Skeletal muscle tissue (tissue), 4 donors: ENCODE measurements around the gene PAQR4. TPM values are rescaled to one million over a fixed set of nuclear protein-coding genes. Genes with fewer than 3 reads are reported as not detected.
A peak's percentile ranks its signal among the peaks of the same experiment; 100 is the strongest.

ENCODE experiments used
- H3K27ac ChIP-seq: one replicate; pipeline ENCODE4 v1.7.0; 2013; ENCODE audit warnings: mild to moderate bottlenecking, low read depth, low read length, inconsistent platforms
- H3K27me3 ChIP-seq, 3 donors: one replicate each; pipeline ENCODE4 v1.7.0; 2013; ENCODE audit warnings: low read length in 3 of 3; ENCODE audit not compliant: control insufficient read depth in 3 of 3, insufficient read depth in 3 of 3
- H3K36me3 ChIP-seq, 3 donors: one replicate each; pipeline ENCODE4 v1.7.0; 2013; ENCODE audit warnings: low read length in 3 of 3; ENCODE audit not compliant: control insufficient read depth in 3 of 3, insufficient read depth in 3 of 3
- H3K4me1 ChIP-seq, 3 donors: one replicate each; pipeline ENCODE4 v1.7.0; 2013; ENCODE audit warnings: low read length in 3 of 3, mild to moderate bottlenecking in 3 of 3; ENCODE audit not compliant: control insufficient read depth in 3 of 3, insufficient read depth in 3 of 3
- H3K4me3 ChIP-seq, 3 donors: one replicate each; pipeline ENCODE4 v1.7.0; 2013; ENCODE audit warnings: low read length in 3 of 3
- H3K9ac ChIP-seq, 3 donors: one replicate each; pipeline ENCODE4 v1.7.0; 2013; ENCODE audit warnings: low read length in 3 of 3, mild to moderate bottlenecking in 3 of 3, moderate library complexity in 2 of 3, low read depth in 1 of 3
- H3K9me3 ChIP-seq, 3 donors: one replicate each; pipeline ENCODE4 v1.7.0; 2013; ENCODE audit warnings: low read length in 3 of 3; ENCODE audit not compliant: control insufficient read depth in 3 of 3
- total RNA-seq: library from RNA; depleted of rRNA; stranded (reverse); fragments of >200 nt; gene quantifications from one replicate; pipeline ENCODE4 v1.2.3, GENCODE V29; 2014
- donor health status: Osteomylitis.

The PAQR4 gene
- total RNA-seq, 1 donor from 2014 or later, result 2.1 TPM

DNA sequence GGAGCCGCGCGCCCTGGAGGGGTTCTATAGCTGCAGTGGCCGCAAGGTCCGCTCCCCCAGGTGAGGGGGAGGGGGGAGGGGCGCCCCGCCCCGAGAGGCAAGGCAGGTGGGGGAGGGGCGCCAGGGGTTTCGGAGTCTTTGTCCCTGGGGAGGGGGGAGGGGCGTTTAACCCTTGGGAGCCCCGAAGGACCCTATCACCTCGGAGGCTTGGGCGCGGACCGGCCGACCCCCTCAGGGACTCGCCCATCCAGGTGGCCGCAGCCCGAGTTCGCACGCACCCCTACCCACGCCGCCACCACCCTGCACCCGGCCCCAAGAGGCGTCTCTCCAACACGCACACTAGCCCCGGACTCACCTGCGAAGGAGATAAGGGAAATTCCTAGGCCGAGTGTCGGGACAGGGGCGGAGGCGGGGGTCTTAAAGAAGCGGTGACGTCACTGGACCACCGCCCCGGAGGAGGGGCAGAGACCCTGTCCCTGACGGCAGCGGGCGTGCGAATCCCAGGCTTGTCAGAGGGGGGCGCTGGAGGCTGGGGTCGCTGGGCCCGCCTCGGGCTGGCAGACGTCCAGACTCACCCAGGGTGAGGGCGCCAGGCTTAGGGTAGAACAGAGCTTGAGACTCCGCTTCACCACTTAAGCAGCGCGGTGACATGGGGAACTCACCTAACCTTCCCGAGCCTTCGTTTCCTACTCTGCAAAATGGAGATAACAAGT lies 48.8 kb downstream of the PAQR4 start, which contains the start of gene CLDN6:
TSS of gene CLDN6 (minus strand) at position 390 of the 713 bp plus-strand sequence. CDS start 2,162 bp downstream, outside the sequence.
- no peak within 1 kb of the TSS for H3K27ac ChIP-seq
- peaks cover 25 to 36% (median 27%) of the 10 kb centered on the region in 3 donors for H3K4me1 ChIP-seq
- no peak within 1 kb of the TSS for H3K4me3 ChIP-seq
- peaks cover 0 to 4% (median 0%) of the 10 kb centered on the region in 3 donors for H3K36me3 ChIP-seq
- no peak within 1 kb of the TSS for H3K9ac ChIP-seq
- peaks cover 24 to 28% (median 24%) of the 10 kb centered on the region in 3 donors for H3K27me3 ChIP-seq
- H3K9me3 ChIP-seq, result no peaks in the 10 kb centered on the region

DNA sequence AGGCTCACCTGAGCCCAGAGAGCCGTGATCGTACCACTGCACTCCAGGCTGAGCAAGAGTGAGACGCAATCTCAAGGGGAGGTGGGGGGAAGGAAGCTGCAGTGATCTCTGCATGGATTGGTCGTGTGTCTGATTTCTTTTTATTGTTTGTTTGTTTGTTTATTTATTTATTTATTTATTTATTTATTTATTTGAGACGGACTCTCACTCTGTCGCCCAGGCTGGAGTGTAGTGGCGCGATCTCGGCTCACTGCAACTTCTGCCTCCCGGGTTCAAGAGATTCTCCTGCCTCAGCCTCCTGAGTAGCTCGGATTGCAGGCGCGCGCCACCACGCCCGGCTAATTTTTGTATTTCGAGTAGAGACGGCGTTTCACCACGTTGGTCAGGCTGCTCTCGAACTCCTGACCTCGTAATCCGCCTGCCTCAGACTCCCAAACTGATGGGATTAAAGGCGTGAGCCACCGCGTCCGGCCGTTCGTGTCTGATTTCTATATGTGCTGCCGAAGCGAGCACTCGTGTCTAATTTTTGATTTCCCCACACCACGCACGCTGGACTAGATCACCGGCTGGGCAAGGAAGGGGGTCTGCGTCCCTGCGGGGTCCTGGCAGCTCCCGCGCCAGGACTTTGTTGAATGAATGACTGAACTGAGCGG lies 50.6 kb downstream of the PAQR4 start:
- Histone ChIP-seq H3K4me1 (peaks cover 33 to 40% (median 38%) of the 10 kb centered on the region in 3 donors), H3K9me3 (no peaks in the 10 kb centered on the region), H3K9ac (peak overlapping the region in 1 of 3 donors; percentile 40), H3K27me3 (peaks cover 9 to 14% (median 12%) of the 10 kb centered on the region in 3 donors), H3K36me3 (peaks cover 0 to 4% (median 0%) of the 10 kb centered on the region in 3 donors), H3K4me3 (peak overlapping the region; percentile 64 to 73 (median 70)), H3K27ac (peak overlapping the region; percentile 97)

DNA sequence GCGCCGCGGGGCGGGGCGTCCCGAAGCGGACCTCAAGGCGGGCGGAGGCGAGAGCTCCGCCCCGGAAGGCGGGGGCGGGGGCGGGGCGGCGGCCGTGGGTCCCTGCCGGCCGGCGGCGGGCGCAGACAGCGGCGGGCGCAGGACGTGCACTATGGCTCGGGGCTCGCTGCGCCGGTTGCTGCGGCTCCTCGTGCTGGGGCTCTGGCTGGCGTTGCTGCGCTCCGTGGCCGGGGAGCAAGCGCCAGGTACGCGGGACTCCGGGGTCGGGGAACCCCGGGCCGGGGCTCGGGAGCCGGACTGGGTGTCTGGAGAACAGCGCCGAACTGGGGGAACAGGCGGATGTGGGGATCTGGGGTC lies 51.1 kb downstream of the PAQR4 start, which contains the start of gene TNFRSF12A:
TSS of gene TNFRSF12A (plus strand) at position 122 of the 357 bp plus-strand sequence. CDS start at position 152, 30 bp downstream.
- Histone ChIP-seq H3K9ac (peak within 1 kb of the TSS; percentile 82 to 95 (median 87)), H3K9me3 (no peaks in the 10 kb centered on the region), H3K4me1 (peaks cover 33 to 43% (median 38%) of the 10 kb centered on the region in 3 donors), H3K4me3 (peak within 1 kb of the TSS; percentile 71 to 85 (median 81)), H3K36me3 (peaks cover 0 to 4% (median 0%) of the 10 kb centered on the region in 3 donors), H3K27ac (peak within 1 kb of the TSS; percentile 97), H3K27me3 (peaks cover 9 to 14% (median 12%) of the 10 kb centered on the region in 3 donors)

GRCh38 chr16:3020604-3021448 lies 51.7 kb downstream of the PAQR4 start:
- Histone ChIP-seq H3K27ac (peak overlapping the region; percentile 97), H3K9me3 (no peaks in the 10 kb centered on the region), H3K36me3 (peaks cover 0 to 8% (median 3%) of the 10 kb centered on the region in 3 donors), H3K27me3 (peaks cover 9 to 14% (median 12%) of the 10 kb centered on the region in 3 donors), H3K4me1 (peaks cover 35 to 48% (median 38%) of the 10 kb centered on the region in 3 donors), H3K4me3 (peak overlapping the region; percentile 71 to 85 (median 81)), H3K9ac (peak overlapping the region; percentile 82 to 95 (median 87))

GRCh38 chr16:3021449-3022207 lies 52.5 kb downstream of the PAQR4 start:
- Histone ChIP-seq H3K4me1 (peaks cover 35 to 48% (median 38%) of the 10 kb centered on the region in 3 donors), H3K4me3 (peak overlapping the region; percentile 60 to 85 (median 81)), H3K27me3 (peaks cover 9 to 14% (median 12%) of the 10 kb centered on the region in 3 donors), H3K27ac (peak overlapping the region; percentile 97), H3K9ac (peak overlapping the region; percentile 65 to 95 (median 82)), H3K36me3 (peaks cover 7 to 16% (median 11%) of the 10 kb centered on the region in 3 donors), H3K9me3 (no peaks in the 10 kb centered on the region)

DNA sequence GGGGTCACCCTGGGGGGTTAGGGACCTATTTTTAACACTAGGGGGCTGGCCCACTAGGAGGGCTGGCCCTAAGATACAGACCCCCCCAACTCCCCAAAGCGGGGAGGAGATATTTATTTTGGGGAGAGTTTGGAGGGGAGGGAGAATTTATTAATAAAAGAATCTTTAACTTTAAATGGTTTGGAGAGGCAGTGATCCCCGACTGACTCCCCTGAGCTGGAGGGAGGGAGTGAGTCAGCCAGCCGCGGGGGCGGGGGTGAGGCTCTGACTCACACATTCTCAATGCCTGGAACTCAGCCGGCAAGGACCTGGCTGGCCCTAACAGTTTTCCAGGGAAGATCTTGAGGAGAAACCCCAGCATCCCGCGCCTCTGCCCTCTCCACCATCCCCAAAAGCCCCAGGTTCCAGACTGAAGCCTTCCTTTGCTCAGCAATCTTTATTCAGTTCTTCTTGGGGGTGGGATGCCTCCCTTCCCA lies 53.1 kb downstream of the PAQR4 start:
- Histone ChIP-seq H3K27me3 (peaks cover 8 to 12% (median 9%) of the 10 kb centered on the region in 3 donors), H3K27ac (peak overlapping the region; percentile 97), H3K9me3 (no peaks in the 10 kb centered on the region), H3K9ac (peak overlapping the region; percentile 85 to 95 (median 89)), H3K4me3 (peak overlapping the region; percentile 85 to 96 (median 92)), H3K4me1 (peaks cover 35 to 48% (median 38%) of the 10 kb centered on the region in 3 donors), H3K36me3 (peaks cover 14 to 22% (median 16%) of the 10 kb centered on the region in 3 donors)

DNA sequence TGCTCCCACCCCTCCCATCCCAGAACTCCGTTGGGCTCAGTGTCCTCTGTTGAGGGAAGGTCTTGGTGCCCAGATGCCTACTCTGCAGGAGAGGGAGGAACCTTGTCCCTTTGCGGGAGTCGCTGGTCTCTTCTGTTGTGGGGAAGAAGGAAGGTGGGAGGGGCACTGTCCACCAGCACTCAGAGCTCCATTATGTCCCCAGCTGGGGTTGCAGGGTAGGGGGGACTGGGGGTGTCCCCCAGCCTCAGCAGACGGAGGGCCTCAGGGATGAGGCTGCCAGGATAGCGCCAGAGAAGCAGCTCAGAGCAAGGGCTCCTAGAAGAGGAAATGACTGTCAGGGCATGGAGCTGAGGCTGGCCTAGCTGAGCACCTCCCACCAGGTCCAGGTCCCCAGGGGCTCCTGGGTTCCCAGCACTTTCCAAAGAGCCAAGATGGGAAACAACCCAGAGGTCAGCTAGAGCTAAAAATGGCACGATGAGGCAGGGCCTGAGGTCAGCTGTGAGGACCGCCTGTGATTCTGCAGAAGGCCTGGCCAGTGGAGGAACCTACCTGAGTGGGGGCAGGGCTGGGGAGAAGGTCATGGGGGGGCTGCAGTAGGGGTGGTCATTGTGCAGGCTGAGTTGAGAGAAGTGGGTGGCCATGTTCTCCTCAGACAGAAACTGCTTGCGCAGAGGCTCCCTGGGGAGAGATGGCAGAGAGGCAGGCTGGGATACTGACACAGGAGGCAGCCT lies 53.7 kb downstream of the PAQR4 start:
- no peaks in the 10 kb centered on the region for H3K9me3 ChIP-seq
- peaks cover 14 to 23% (median 19%) of the 10 kb centered on the region in 3 donors for H3K36me3 ChIP-seq
- peak overlapping the region; percentile 85 to 95 (median 89) for H3K9ac ChIP-seq
- H3K27ac ChIP-seq, result peak overlapping the region; percentile 97
- peaks cover 35 to 47% (median 38%) of the 10 kb centered on the region in 3 donors for H3K4me1 ChIP-seq
- peak overlapping the region; percentile 85 to 96 (median 92) for H3K4me3 ChIP-seq
- peaks cover 8 to 9% (median 9%) of the 10 kb centered on the region in 3 donors for H3K27me3 ChIP-seq
